T47D (cell line): Measurements from ENCODE around the gene GPC3.
A peak's percentile ranks its signal among the peaks of the same experiment; 100 is the strongest.
"Not testable (repeated sequence)": the region's sequence is repeated elsewhere in the genome, so short reads cannot be mapped to it uniquely, and the experiment has no call there.

Experiments used
- DNase-seq, 2 experiments: peaks; one replicate each; pipeline versions ENCODE4 v3.0.0 to v3.0.0-alpha.2; 2011 to 2012; ENCODE audit warnings: low read depth in 1 of 2, low spot score in 1 of 2
- JUND ChIP-seq: IDR thresholded peaks from 2 replicates; pipeline ENCODE4 v1.6.1; 2012; ENCODE audit warnings: low read depth
- in situ Hi-C: cut with HindIII; loops from 2 replicates; pipeline ENCODE4 v1.10.0; 2016; ENCODE audit warnings: low sequenced_read_pairs, low pct_unique_long_range_greater_than_20kb

GPC3 gene

DNA sequence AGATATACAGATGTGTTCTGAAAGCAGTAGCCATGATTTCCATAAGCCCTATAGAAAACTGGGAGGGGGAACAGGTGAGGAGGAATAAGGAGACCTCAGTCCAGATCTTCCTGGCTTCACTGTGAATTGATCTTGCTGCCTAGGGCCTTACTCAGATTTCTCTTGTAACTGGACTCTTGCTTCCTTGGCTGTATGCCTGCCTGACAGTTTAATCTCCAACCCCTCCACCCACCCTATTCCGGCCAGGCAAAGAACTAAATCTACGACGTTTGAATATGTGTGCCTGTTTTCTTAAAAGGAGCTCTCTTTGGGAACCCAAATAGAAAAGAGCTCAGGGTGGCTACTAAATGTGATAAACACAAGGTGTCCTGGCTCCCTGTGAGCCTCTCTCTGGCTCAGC is 173.0 kb downstream of the GPC3 start:
- no peak for TF ChIP-seq JUND
- DNase-seq = no peak
- in situ Hi-C loops = no loop called here

- DNase-seq = no peak
- TF ChIP-seq JUND = no peak
- in situ Hi-C loops = no loop called here
Measured at GRCh38 chrX:133810925-133811324, 174.5 kb downstream of the GPC3 start.

DNA sequence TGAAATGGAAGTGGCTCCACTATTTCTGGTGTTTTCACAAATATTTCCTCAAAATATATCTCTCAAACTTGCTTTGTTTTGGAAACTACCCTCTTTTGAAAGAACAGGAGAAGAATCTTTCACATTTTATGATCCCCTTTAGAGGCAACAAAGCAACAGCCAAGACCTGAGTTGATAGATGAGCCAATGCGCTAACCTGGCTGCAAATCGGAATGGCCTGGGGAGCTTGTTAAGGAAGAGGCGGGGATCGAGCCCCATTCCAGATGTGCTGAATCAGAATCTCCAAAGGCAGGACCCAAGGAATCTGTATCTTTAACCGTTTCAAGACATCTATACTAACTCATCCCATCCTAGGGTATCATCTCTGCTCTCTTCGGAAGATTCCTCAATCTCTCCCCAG is 181.3 kb downstream of the GPC3 start:
- in situ Hi-C loops = no loop called here
- DNase-seq = no peak
- no peak for TF ChIP-seq JUND

DNA sequence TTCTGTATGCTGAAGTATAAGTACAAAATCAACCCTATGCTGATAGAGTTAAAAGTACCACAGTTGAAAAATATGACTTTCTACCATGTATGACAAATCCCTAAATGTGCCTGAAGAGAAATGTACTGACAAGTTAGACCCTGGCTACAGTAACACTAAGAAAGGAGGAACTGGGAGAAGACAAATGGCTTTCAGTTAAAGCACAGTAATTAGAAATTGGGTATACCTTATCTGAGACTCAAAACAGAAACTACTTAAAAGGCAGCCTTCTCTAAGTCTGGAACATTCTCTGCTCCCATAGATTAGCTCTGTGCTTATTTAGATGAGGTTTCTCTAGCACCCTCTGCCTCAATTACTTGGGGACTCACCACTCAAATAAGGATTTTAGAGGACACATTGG is 189.1 kb downstream of the GPC3 start:
- in situ Hi-C loops = no loop called here

GRCh38 chrX:133794126-133794525 is 191.3 kb downstream of the GPC3 start:
- in situ Hi-C loops = no loop called here
- DNase-seq = no peak
- TF ChIP-seq JUND = no peak

More for the DNA sequence above, 189.1 kb downstream of the GPC3 start:
- no peak for DNase-seq
- TF ChIP-seq JUND = no peak

DNA sequence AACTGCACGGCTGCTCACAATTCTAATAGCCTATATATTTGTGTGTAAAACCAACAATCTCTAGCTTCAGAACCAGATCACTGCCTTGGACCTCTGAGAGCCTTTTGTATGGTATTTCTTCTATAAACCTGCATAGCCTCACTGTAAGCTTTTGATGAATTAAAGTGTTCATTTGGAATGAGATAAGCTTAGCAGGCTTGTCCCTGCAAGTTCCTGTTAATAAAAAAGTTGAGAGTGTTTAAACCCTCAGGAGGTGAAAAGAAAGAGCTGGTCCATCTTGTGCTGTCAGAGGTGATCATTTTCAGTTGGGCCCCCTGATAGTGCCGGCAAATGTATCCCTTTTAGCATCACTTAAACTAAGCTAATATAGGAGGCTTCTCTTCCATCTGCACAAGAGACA is 191.8 kb downstream of the GPC3 start:
- no peak for TF ChIP-seq JUND
- no peak for DNase-seq
- in situ Hi-C loops = no loop called here

- peak; percentile 0 to 67 for DNase-seq
- TF ChIP-seq JUND = no peak
- in situ Hi-C loops = no loop called here
Measured at GRCh38 chrX:133792198-133792953, 193.0 kb downstream of the GPC3 start.

- DNase-seq = no peak
- TF ChIP-seq JUND = no peak
- in situ Hi-C loops = no loop called here
Measured at GRCh38 chrX:133789829-133790228, 195.6 kb downstream of the GPC3 start.

DNA sequence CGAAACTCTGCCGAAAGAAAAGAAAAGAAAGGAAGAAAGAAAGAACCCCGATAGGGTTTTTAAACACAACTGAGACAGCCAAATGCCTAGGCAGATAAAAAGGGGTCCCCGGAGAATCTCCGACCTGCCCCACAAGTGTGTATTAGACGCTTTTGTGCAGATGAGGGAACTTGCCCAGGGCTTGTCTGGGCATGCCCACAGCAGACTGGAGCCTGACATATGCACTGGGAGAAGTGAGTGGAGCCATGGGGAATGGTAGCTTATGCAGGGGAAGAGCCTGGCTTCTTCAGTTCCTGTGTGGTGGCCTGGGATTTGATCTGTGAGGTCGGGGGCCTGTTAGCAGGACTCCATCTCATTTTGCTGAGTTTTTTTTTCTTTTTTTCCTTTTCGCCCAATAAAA is 199.0 kb downstream of the GPC3 start:
- TF ChIP-seq JUND = no peak
- in situ Hi-C loops = no loop called here
- no peak for DNase-seq

DNA sequence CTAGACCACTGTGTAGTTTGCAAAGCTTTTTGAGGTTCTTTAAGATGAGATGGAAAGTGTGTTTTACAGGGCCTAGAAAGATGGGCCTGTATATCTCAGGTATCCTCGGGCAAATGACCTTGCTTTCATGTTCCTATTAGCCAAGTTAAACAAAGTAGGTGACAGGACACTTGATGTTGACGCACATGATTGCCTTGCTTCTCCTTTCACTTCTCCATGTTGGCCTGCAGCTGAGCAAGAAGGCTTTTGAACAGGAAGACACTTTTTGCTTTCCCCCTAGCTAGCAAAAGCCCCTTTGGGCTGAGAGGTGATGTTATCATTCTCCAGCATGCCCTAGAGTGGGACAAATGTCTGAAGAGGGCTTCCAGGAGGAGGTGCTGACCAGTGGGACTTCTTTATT is 202.1 kb downstream of the GPC3 start:
- no peak for TF ChIP-seq JUND
- in situ Hi-C loops = no loop called here

GRCh38 chrX:133781174-133781573 is 204.2 kb downstream of the GPC3 start:
- DNase-seq = no peak
- in situ Hi-C loops = no loop called here
- no peak for TF ChIP-seq JUND

More for the DNA sequence above, 202.1 kb downstream of the GPC3 start:
- DNase-seq = no peak

- TF ChIP-seq JUND = no peak
- DNase-seq = no peak
- in situ Hi-C loops = no loop called here
Measured at GRCh38 chrX:133776072-133776471, 209.3 kb downstream of the GPC3 start.

DNA sequence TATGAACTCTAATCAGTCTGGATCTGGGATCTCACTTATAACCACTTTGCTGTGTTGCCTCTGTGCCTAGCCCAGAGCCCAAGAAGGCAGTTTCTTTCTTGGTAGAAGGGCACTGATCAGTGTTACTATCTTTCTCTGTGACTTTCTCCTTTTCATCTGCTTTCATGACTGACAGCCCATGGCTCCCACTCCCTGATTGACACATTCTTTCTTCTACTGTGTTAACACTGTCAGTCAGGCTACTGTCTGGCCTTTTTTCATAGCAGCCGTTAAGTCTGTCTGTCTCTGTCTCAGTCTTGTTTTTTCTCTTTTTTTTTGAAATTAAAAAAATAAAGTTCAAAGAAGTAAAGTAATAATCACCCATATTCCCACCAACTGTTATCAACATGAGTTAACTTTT is 210.6 kb downstream of the GPC3 start:
- in situ Hi-C loops = no loop called here
- no peak for DNase-seq
- no peak for TF ChIP-seq JUND

GRCh38 chrX:133771086-133771646 is 214.2 kb downstream of the GPC3 start:
- no peak for TF ChIP-seq JUND
- in situ Hi-C loops = no loop called here
- DNase-seq = no peak

DNA sequence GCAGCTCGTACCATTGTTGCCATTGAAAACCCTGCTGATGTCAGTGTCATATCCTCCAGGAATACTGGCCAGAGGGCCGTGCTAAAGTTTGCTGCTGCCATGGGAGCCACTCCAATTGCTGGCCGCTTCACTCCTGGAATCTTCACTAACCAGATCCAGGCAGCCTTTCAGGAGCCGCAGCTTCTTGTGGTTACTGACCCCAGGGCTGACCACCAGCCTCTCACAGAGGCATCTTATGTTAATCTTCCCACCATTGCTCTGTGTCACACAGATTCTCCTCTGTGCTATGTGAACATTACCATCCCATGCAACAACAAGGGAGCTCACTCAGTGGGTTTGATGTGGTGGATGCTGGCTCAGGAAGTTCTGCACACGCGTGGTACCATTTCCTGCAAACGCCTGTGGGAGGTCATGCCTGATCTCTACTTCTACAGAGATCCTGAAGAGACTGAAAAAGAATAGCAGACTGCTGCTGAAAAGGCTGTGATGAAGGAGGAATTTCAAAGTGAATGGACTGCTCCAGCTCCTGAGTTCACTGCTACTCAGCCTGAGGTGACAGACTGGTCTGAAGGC is 222.3 kb downstream of the GPC3 start:
- DNase-seq, in situ Hi-C loops: not testable (repeated sequence)
